HG03457 (cell line): ENCODE measurements around the gene DHCR7.

Source experiments
- ATAC-seq: cut with Tn5 transposase; IDR thresholded peaks from one replicate; pipeline ENCODE4 v1.9.1; 2021; ENCODE audit warnings: moderate number of reproducible peaks; ENCODE audit not compliant: unreplicated experiment

Gene DHCR7

GRCh38 chr11:71478528-71478840 is 30.3 kb upstream of the DHCR7 start:
- ATAC-seq = no peak

GRCh38 chr11:71477641-71478527 is 29.7 kb upstream of the DHCR7 start:
- no peak for ATAC-seq

- no peak for ATAC-seq
Measured at GRCh38 chr11:71476926-71477640, 28.9 kb upstream of the DHCR7 start.

GRCh38 chr11:71476031-71476430 is 27.8 kb upstream of the DHCR7 start:
- ATAC-seq = no peak

GRCh38 chr11:71474771-71475483 is 26.7 kb upstream of the DHCR7 start:
- ATAC-seq = no peak

GRCh38 chr11:71474141-71474770 is 26.1 kb upstream of the DHCR7 start:
- ATAC-seq = no peak

GRCh38 chr11:71473793-71474080 is 25.5 kb upstream of the DHCR7 start:
- ATAC-seq = no peak

- ATAC-seq = no peak
Measured at GRCh38 chr11:71472941-71473792, 25.0 kb upstream of the DHCR7 start.

- ATAC-seq = no peak
Measured at GRCh38 chr11:71472357-71472885, 24.2 kb upstream of the DHCR7 start.

- ATAC-seq = no peak
Measured at GRCh38 chr11:71470946-71471345, 22.8 kb upstream of the DHCR7 start.

- ATAC-seq = no peak
Measured at GRCh38 chr11:71467164-71467563, 19.0 kb upstream of the DHCR7 start.

- ATAC-seq = no peak
Measured at GRCh38 chr11:71466358-71466757, 18.2 kb upstream of the DHCR7 start.

- ATAC-seq = no peak
Measured at GRCh38 chr11:71465054-71465453, 16.9 kb upstream of the DHCR7 start.

GRCh38 chr11:71463331-71464211 is 15.4 kb upstream of the DHCR7 start:
- ATAC-seq = no peak

GRCh38 chr11:71462726-71463125 is 14.5 kb upstream of the DHCR7 start:
- ATAC-seq = no peak

GRCh38 chr11:71461696-71462095 is 13.5 kb upstream of the DHCR7 start:
- no peak for ATAC-seq

- ATAC-seq = no peak
Measured at GRCh38 chr11:71459767-71460320, 11.7 kb upstream of the DHCR7 start.

- no peak for ATAC-seq
Measured at GRCh38 chr11:71459076-71459766, 11.0 kb upstream of the DHCR7 start.
